ENCODE results near the gene PHKB.

Gene PHKB

GRCh38 chr16:47504599-47504998 lies 43.5 kb downstream of the PHKB start:
- in situ Hi-C loops (cut with MboI; ENCODE audit: low pct_unique_long_range_greater_than_20kb, low sequenced_read_pairs, unreplicated experiment), result no loop called here
- TF ChIP-seq CTCF (IDR thresholded peaks at IDR 0.05; ENCODE audit: extremely low read depth, insufficient read depth, missing control alignments), result no peak
- DNase-seq (ENCODE audit: low spot score), result no peak

DNA sequence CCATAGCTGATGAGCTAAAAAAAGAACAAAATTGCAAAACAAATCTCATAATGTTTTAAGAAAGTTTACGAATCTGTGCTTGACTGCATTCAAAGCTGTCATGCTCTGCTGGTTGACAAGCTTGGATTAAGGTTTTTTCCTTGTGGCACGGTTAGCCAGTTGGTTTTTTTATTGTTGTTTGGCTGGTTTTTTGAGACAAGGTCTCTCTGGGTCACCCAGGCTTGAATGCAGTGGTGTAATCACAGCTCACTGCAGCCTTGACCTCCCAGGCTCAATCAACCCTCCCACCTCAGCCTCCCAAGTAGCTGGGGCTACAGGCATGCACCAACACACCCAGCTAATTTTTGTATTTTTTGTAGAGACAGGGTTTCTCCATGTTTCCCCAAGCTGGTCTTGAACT lies 45.7 kb downstream of the PHKB start:
- DNase-seq (ENCODE audit: low spot score), result no peak
- in situ Hi-C loops (cut with MboI; ENCODE audit: low pct_unique_long_range_greater_than_20kb, low sequenced_read_pairs, unreplicated experiment), result no loop called here
- TF ChIP-seq CTCF (IDR thresholded peaks at IDR 0.05; ENCODE audit: extremely low read depth, insufficient read depth, missing control alignments), result no peak

GRCh38 chr16:47507701-47508100 lies 46.6 kb downstream of the PHKB start:
- TF ChIP-seq CTCF (IDR thresholded peaks at IDR 0.05; ENCODE audit: extremely low read depth, insufficient read depth, missing control alignments), result no peak
- no peak for DNase-seq (ENCODE audit: low spot score)
- in situ Hi-C loops (cut with MboI; ENCODE audit: low pct_unique_long_range_greater_than_20kb, low sequenced_read_pairs, unreplicated experiment), result no loop called here

- TF ChIP-seq CTCF (IDR thresholded peaks at IDR 0.05; ENCODE audit: extremely low read depth, insufficient read depth, missing control alignments), result no peak
- DNase-seq (ENCODE audit: low spot score), result no peak
- in situ Hi-C loops (cut with MboI; ENCODE audit: low pct_unique_long_range_greater_than_20kb, low sequenced_read_pairs, unreplicated experiment), result no loop called here
Observed at GRCh38 chr16:47511882-47512281, 50.8 kb downstream of the PHKB start.

DNA sequence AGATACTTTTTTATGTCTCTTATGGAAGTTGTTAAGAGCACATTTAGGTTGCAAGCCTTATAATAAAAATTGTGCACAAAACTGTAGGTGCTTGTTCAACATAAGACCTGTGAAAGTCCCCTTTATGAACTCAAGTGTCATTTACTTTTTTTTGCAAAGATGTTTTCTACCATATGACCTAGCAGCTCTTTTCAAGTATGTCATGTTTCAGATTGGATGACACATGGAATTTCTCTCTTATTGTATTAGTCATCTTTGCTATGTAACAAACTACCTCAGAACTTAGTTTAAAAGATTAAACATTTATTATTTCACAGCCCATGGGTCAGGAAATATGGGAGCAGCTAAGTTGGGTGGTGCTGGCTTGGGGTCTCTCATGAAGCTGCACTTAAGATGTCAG lies 57.9 kb downstream of the PHKB start:
- in situ Hi-C loops (cut with MboI; ENCODE audit: low pct_unique_long_range_greater_than_20kb, low sequenced_read_pairs, unreplicated experiment), result no loop called here
- DNase-seq (ENCODE audit: low spot score), result no peak
- TF ChIP-seq CTCF (IDR thresholded peaks at IDR 0.05; ENCODE audit: extremely low read depth, insufficient read depth, missing control alignments), result no peak

GRCh38 chr16:47519546-47519945 lies 58.4 kb downstream of the PHKB start:
- no peak for TF ChIP-seq CTCF (IDR thresholded peaks at IDR 0.05; ENCODE audit: extremely low read depth, insufficient read depth, missing control alignments)
- in situ Hi-C loops (cut with MboI; ENCODE audit: low pct_unique_long_range_greater_than_20kb, low sequenced_read_pairs, unreplicated experiment), result no loop called here
- no peak for DNase-seq (ENCODE audit: low spot score)

Measured in GM13977 (cell line).